GM12891 (cell line): Measurements from ENCODE around the gene GJA5.

Experiments
- POLR2A ChIP-seq: IDR thresholded peaks from 2 replicates; pipeline ENCODE4 v1.6.1; 2011; ENCODE audit warnings: low read depth, low read length, control low read depth
- POLR2AphosphoS5 ChIP-seq: IDR thresholded peaks from 2 replicates; pipeline ENCODE4 v1.6.1; 2011; ENCODE audit warnings: low read depth, low read length, control low read depth

- no peak for TF ChIP-seq POLR2A
- no peak for TF ChIP-seq POLR2AphosphoS5
These were observed 26.1 kb upstream of the GJA5 start for GRCh38 chr1:147786536-147786935.
